ENCODE results near the gene MAGEA3.
"Not testable (repeated sequence)": the region's sequence is repeated elsewhere in the genome, so short reads cannot be mapped to it uniquely, and the experiment has no call there.

MAGEA3 gene

DNA sequence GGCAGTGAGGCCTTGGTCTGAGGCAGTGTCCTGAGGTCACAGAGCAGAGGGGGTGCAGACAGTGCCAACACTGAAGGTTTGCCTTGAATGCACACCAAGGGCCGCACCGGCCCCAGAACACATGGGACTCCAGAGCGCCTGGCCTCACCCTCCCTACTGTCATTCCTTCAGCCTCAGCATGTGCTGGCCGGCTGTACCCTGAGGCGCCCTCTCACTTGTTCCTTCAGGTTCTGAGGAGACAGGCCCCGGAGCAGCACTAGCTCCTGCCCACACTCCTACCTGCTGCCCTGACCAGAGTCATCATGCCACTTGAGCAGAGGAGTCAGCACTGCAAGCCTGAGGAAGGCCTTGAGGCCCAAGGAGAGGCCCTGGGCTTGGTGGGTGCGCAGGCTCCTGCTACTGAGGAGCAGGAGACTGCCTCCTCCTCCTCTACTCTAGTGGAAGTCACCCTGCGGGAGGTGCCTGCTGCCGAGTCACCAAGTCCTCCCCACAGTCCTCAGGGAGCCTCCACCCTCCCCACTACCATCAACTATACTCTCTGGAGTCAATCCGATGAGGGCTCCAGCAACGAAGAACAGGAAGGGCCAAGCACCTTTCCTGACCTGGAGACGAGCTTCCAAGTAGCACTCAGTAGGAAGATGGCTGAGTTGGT lies 37.4 kb downstream of the MAGEA3 start:
- no peak for DNase-seq (ENCODE audit: low read depth)

DNA sequence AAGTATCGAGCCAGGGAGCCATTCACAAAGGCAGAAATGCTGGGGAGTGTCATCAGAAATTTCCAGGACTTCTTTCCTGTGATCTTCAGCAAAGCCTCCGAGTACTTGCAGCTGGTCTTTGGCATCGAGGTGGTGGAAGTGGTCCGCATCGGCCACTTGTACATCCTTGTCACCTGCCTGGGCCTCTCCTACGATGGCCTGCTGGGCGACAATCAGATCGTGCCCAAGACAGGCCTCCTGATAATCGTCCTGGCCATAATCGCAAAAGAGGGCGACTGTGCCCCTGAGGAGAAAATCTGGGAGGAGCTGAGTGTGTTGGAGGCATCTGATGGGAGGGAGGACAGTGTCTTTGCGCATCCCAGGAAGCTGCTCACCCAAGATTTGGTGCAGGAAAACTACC lies 37.9 kb downstream of the MAGEA3 start:
- DNase-seq (ENCODE audit: low read depth): not testable (repeated sequence)

DNA sequence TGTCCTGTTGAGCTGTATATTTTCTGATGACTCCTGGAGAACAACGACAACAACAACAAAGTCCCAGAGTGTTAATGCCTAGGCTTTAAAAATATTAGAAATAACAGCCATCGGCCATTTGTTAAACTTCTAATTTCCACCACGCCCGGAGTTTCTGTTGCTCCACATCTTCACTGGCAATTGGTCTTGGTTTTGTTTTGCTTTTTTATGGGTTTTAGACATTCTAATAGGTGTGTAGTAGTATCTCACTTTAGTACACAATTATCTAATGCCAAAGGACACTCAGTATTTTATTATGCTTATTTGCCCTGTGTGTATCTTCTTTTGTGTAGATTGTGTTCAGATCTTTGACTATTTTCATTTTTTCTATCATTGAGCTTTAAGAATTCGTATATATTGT lies 40.0 kb downstream of the MAGEA3 start:
- DNase-seq (ENCODE audit: low read depth): no peak
